Measurements from ENCODE around the gene RAB27A. TPM values are rescaled to one million over a fixed set of nuclear protein-coding genes. Genes with fewer than 3 reads are reported as not detected.
A peak's percentile ranks its signal among the peaks of the same experiment; 100 is the strongest.

Gene RAB27A
- total and polyA plus RNA-seq, 2 of the 13 experiments (the other 11 are each of a cell fraction or from before 2014, with no cell fraction given) = 3.4 to 8.1 TPM

DNA sequence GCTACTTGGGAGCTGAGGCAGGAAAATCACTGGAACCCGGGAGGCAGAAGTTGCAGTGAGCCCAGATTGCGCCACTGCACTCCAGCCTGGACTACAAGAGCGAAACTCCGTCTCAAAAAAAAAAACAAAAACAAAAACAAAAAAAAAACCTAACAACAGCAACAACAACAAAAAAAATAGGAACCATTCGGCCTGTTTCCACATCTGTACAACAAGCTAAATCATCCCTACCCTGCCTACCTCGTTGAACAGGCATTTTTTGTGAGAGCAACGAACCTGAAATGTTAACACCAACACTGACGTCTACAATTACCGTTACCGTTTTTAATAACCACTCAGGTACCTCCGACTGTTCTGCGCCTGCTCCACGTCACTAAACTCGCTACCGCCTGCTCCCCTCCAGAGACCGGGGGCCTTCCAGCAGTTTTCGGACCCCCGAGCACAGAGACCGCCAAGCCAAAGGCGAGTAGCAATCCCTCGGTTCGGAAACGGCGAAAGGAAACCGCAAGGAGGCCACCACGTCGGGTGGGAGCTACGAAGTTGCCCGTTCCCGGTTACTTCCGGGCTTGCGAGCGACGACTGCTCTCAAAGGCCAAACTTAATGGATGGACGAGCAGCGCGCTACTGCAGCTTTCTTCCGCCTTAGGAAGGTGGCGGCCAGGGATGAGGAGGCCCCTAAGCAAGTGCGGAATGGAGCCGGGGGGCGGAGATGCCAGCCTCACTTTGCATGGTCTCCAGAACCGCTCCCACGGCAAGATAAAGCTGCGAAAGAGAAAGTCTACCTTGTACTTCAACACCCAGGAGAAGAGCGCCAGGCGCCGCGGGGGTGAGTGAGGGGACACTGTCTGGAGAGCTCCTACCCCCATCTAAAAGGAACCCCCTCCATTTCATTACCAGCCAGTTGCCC is 29.2 kb upstream of the RAB27A start, which contains the start of the genes PIGB and PIGBOS1 (continued):
- TF ChIP-seq, protein P1, sequence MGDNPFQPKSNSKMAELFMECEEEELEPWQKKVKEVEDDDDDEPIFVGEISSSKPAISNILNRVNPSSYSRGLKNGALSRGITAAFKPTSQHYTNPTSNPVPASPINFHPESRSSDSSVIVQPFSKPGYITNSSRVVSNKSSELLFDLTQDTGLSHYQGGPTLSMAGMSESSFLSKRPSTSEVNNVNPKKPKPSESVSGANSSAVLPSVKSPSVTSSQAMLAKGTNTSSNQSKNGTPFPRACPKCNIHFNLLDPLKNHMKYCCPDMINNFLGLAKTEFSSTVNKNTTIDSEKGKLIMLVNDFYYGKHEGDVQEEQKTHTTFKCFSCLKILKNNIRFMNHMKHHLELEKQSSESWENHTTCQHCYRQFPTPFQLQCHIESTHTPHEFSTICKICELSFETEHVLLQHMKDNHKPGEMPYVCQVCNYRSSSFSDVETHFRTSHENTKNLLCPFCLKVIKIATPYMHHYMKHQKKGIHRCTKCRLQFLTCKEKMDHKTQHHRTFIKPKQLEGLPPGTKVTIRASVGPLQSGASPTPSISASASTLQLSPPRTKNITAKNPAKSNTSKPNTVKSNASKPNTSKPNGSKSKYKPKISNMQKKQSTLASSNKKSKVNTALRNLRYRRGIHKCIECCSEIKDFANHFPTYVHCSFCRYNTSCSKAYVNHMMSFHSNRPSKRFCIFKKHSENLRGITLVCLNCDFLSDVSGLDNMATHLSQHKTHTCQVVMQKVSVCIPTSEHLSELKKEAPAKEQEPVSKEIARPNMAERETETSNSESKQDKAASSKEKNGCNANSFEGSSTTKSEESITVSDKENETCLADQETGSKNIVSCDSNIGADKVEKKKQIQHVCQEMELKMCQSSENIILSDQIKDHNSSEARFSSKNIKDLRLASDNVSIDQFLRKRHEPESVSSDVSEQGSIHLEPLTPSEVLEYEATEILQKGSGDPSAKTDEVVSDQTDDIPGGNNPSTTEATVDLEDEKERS (CRISPR knock-in tag; IDR thresholded peaks at IDR 0.05) = peak; percentile 51
- TF ChIP-seq, protein P2, sequence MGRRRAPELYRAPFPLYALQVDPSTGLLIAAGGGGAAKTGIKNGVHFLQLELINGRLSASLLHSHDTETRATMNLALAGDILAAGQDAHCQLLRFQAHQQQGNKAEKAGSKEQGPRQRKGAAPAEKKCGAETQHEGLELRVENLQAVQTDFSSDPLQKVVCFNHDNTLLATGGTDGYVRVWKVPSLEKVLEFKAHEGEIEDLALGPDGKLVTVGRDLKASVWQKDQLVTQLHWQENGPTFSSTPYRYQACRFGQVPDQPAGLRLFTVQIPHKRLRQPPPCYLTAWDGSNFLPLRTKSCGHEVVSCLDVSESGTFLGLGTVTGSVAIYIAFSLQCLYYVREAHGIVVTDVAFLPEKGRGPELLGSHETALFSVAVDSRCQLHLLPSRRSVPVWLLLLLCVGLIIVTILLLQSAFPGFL (CRISPR knock-in tag; IDR thresholded peaks at IDR 0.05) = no peak
- TF ChIP-seq GTF2F1 (IDR thresholded peaks at IDR 0.05; ENCODE audit: low read length) (no peak), ZNF33A (CRISPR knock-in tag; IDR thresholded peaks at IDR 0.05; ENCODE audit: borderline replicate concordance) (no peak), ARNT2 (CRISPR knock-in tag; IDR thresholded peaks at IDR 0.05; ENCODE audit: low read depth) (peak; percentile 77), RCOR2 (CRISPR knock-in tag; IDR thresholded peaks at IDR 0.05) (no peak), BHLHE40 (IDR thresholded peaks at IDR 0.05; ENCODE audit: low read length) (no peak), ZNF790 (CRISPR knock-in tag; IDR thresholded peaks at IDR 0.05; ENCODE audit: borderline replicate concordance) (0 out of 2 replicates have a peak, but pooled peaks have one; percentile 59), PHB2 (IDR thresholded peaks at IDR 0.05; ENCODE audit: partially characterized antibody) (no peak), CC2D1A (CRISPR knock-in tag; IDR thresholded peaks at IDR 0.05) (0 out of 2 replicates have a peak, but pooled peaks have one; percentile 14), ZNF331 (CRISPR knock-in tag; IDR thresholded peaks at IDR 0.05) (peak; percentile 78), HNRNPUL1 (IDR thresholded peaks at IDR 0.05; ENCODE audit: low read depth, low read length) (no peak), SRSF1 (optimal IDR thresholded peaks at IDR 0.05; ENCODE audit: low read depth, low read length) (peak; percentile 28), ZNF350 (CRISPR knock-in tag; IDR thresholded peaks at IDR 0.05; ENCODE audit: borderline replicate concordance, low read depth) (peak; percentile 77; the same call in 1 of the 2 replicates), AKAP8 (CRISPR knock-in tag; IDR thresholded peaks at IDR 0.05) (no peak), ZFY (CRISPR knock-in tag; IDR thresholded peaks at IDR 0.05) (peak; percentile 91)
- TF ChIP-seq, protein P3, sequence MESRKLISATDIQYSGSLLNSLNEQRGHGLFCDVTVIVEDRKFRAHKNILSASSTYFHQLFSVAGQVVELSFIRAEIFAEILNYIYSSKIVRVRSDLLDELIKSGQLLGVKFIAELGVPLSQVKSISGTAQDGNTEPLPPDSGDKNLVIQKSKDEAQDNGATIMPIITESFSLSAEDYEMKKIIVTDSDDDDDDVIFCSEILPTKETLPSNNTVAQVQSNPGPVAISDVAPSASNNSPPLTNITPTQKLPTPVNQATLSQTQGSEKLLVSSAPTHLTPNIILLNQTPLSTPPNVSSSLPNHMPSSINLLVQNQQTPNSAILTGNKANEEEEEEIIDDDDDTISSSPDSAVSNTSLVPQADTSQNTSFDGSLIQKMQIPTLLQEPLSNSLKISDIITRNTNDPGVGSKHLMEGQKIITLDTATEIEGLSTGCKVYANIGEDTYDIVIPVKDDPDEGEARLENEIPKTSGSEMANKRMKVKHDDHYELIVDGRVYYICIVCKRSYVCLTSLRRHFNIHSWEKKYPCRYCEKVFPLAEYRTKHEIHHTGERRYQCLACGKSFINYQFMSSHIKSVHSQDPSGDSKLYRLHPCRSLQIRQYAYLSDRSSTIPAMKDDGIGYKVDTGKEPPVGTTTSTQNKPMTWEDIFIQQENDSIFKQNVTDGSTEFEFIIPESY (CRISPR knock-in tag; IDR thresholded peaks at IDR 0.05) = 0 out of 2 replicates have a peak, but pooled peaks have one; percentile 17
- TF ChIP-seq, protein P4, sequence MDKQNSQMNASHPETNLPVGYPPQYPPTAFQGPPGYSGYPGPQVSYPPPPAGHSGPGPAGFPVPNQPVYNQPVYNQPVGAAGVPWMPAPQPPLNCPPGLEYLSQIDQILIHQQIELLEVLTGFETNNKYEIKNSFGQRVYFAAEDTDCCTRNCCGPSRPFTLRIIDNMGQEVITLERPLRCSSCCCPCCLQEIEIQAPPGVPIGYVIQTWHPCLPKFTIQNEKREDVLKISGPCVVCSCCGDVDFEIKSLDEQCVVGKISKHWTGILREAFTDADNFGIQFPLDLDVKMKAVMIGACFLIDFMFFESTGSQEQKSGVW (CRISPR knock-in tag; IDR thresholded peaks at IDR 0.05; ENCODE audit: borderline replicate concordance) = no peak
- TF ChIP-seq, protein P5, sequence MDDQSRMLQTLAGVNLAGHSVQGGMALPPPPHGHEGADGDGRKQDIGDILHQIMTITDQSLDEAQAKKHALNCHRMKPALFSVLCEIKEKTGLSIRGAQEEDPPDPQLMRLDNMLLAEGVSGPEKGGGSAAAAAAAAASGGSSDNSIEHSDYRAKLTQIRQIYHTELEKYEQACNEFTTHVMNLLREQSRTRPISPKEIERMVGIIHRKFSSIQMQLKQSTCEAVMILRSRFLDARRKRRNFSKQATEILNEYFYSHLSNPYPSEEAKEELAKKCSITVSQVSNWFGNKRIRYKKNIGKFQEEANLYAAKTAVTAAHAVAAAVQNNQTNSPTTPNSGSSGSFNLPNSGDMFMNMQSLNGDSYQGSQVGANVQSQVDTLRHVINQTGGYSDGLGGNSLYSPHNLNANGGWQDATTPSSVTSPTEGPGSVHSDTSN (CRISPR knock-in tag; IDR thresholded peaks at IDR 0.05; ENCODE audit: borderline replicate concordance) = no peak
- TF ChIP-seq, protein P6, sequence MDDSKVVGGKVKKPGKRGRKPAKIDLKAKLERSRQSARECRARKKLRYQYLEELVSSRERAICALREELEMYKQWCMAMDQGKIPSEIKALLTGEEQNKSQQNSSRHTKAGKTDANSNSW (CRISPR knock-in tag; IDR thresholded peaks at IDR 0.05; ENCODE audit: borderline replicate concordance) = peak; percentile 62; the same call in 1 of the 2 replicates
